Right lobe of liver (tissue), 4 donors: ENCODE measurements around the gene FAM181A.

Experiments used
- POLR2A ChIP-seq: fragments of 450-650 bp; IDR thresholded peaks from one replicate; pipeline ENCODE4 v1.6.1; 2017; ENCODE audit warnings: antibody characterized with exemption, mild to moderate bottlenecking
- TF ChIP-seq, protein P1 (sequence below), 4 donors: fragments of 200-600 bp in 3 of 4; fragments of 450-650 bp in 1 of 4; IDR thresholded peaks; one replicate each; pipeline versions ENCODE4 v1.5.1 to v1.8.0; 2016 to 2022; ENCODE audit warnings: antibody characterized with exemption in 4 of 4, mild to moderate bottlenecking in 2 of 4
- donor health status: DM: no; HTN: no; CAD: no.
- donor health status: DM: no; HTN: no; CAD: no.
- donor health status: DM: no; HTN: yes; CAD: no.

DNA sequence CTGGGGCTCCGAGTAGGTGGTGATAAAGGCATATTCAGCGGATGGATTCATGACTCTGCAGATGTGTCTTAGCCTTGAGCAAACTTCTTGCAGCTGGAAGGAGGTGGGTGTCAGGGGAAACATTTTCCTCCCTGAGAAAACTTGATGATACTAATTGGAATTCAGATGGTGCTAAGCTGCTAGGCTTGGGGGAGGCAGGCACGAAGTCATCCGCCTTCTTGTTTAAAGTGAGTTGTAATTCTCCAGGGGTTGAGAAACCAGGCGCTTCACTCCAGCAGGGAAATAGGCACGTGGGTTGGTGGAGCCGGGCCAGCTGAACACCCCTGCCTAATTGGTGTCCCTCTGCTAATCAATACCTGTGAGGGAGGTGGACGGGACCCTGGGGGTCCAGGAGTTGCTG lies 48.9 kb upstream of the FAM181A start:
- TF ChIP-seq, protein P1, sequence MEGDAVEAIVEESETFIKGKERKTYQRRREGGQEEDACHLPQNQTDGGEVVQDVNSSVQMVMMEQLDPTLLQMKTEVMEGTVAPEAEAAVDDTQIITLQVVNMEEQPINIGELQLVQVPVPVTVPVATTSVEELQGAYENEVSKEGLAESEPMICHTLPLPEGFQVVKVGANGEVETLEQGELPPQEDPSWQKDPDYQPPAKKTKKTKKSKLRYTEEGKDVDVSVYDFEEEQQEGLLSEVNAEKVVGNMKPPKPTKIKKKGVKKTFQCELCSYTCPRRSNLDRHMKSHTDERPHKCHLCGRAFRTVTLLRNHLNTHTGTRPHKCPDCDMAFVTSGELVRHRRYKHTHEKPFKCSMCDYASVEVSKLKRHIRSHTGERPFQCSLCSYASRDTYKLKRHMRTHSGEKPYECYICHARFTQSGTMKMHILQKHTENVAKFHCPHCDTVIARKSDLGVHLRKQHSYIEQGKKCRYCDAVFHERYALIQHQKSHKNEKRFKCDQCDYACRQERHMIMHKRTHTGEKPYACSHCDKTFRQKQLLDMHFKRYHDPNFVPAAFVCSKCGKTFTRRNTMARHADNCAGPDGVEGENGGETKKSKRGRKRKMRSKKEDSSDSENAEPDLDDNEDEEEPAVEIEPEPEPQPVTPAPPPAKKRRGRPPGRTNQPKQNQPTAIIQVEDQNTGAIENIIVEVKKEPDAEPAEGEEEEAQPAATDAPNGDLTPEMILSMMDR (IDR thresholded peaks at IDR 0.05) = no peak
- TF ChIP-seq POLR2A = no peak
